GM12878 (cell line): ENCODE results near the gene MAB21L3. TPM values are rescaled to one million over a fixed set of nuclear protein-coding genes. Genes with fewer than 3 reads are reported as not detected.

Experiments used
- ATAC-seq: fragments of 200-7000 bp; cut with Tn5 transposase; 3 replicates; pipeline ENCODE4 v1.9.1; 2020; ENCODE audit warnings: mild to moderate bottlenecking, moderate library complexity
- BruUV-seq: library from RNA; stranded (reverse); fragments of 400-500 nt; replicated peaks from 2 replicates; lab custom pipeline; 2021; lab: Mats Ljungman, UMichigan
- CTCF ChIA-PET: fragments of 300-600 bp; sonication (Branson Sonifier 250); formaldehyde crosslinking; extraction: SDS; loops from one replicate; lab custom pipeline; 2021; ENCODE audit warnings: inconsistent platforms; lab: Yijun Ruan, JAX
- POLR2A ChIA-PET: fragments of 350-600 bp; formaldehyde crosslinking; extraction: SDS; loops from one replicate; lab custom pipeline; 2021; ENCODE audit warnings: inconsistent platforms; lab: Charles Lee
- RAD21 ChIA-PET: fragments of 300-600 bp; sonication (Branson Sonifier 250); formaldehyde crosslinking; loops from one replicate; lab custom pipeline; 2023; ENCODE audit warnings: antibody characterized with exemption; ENCODE audit not compliant: unreplicated experiment; lab: Charles Lee
- SMC1A ChIA-PET: fragments of 300-600 bp; sonication (Branson Sonifier 250); formaldehyde crosslinking; loops from one replicate; lab custom pipeline; 2023; ENCODE audit not compliant: unreplicated experiment, uncharacterized antibody; lab: Charles Lee
- DNase-seq: peaks from one replicate; pipeline ENCODE4 v3.0.0-alpha.2; 2011; ENCODE audit warnings: low read depth, low spot score
- FAIRE-seq: peaks from 3 replicates; lab custom pipeline; 2011; peaks lifted over from hg19 to GRCh38; lab: Jason Lieb, UNC
- H2AFZ ChIP-seq: 2 replicates; pipeline ENCODE4 v1.6.0; 2011; ENCODE audit warnings: low read depth, low read length, control low read depth; ENCODE audit not compliant: control insufficient read depth
- H3K27ac ChIP-seq: 2 replicates; pipeline ENCODE4 v1.5.1; 2011; ENCODE audit warnings: control low read depth; ENCODE audit not compliant: control insufficient read depth, insufficient read depth
- H3K27me3 ChIP-seq, 2 experiments: replicated peaks in 1 of 2; 2 replicates each; pipeline versions ENCODE4 v1.6.0 to v1.6.1; 2011; ENCODE audit warnings: low read length in 1 of 2; ENCODE audit not compliant: control insufficient read depth in 2 of 2, insufficient read depth in 2 of 2
- H3K36me3 ChIP-seq, 2 experiments: 2 replicates each; pipeline ENCODE4 v1.5.1; 2011; ENCODE audit warnings: low read length in 1 of 2; ENCODE audit not compliant: control insufficient read depth in 2 of 2, insufficient read depth in 2 of 2
- H3K4me1 ChIP-seq: 2 replicates; pipeline ENCODE4 v1.6.1; 2011; ENCODE audit warnings: mild to moderate bottlenecking, low read length, moderate library complexity, mixed read lengths; ENCODE audit not compliant: control insufficient read depth, insufficient read depth
- H3K4me2 ChIP-seq: 2 replicates; pipeline ENCODE4 v1.6.0; 2011; ENCODE audit warnings: control low read depth; ENCODE audit not compliant: control insufficient read depth, insufficient read depth
- H3K4me3 ChIP-seq: fragments of 200-600 bp; sonication (generic); 2 replicates; pipeline ENCODE4 v1.5.1; 2016
- H3K79me2 ChIP-seq: 2 replicates; pipeline ENCODE4 v1.6.0; 2011; ENCODE audit warnings: low read length; ENCODE audit not compliant: control insufficient read depth, insufficient read depth
- H3K9ac ChIP-seq: 2 replicates; pipeline ENCODE4 v1.8.0; 2011; ENCODE audit warnings: low read length, control low read depth, mixed read lengths; ENCODE audit not compliant: control insufficient read depth, insufficient read depth
- H3K9me3 ChIP-seq: replicated peaks from 3 replicates; pipeline ENCODE4 v1.5.1; 2011; ENCODE audit warnings: mild to moderate bottlenecking, low read length; ENCODE audit not compliant: control insufficient read depth, insufficient read depth
- H4K20me1 ChIP-seq: 2 replicates; pipeline ENCODE4 v1.6.0; 2011; ENCODE audit not compliant: control insufficient read depth, insufficient read depth
- BCL11A ChIP-seq: IDR thresholded peaks from 2 replicates; pipeline ENCODE4 v1.6.1; 2011; ENCODE audit warnings: low read depth, low read length
- CUX1 ChIP-seq: IDR thresholded peaks from 2 replicates; pipeline ENCODE4 v1.6.1; 2012; ENCODE audit warnings: improper control_type of control experiment, low read depth, low read length; ENCODE audit not compliant: insufficient replicate concordance
- FOXM1 ChIP-seq: IDR thresholded peaks from 2 replicates; pipeline ENCODE4 v1.6.1; 2012; ENCODE audit warnings: low read depth, mild to moderate bottlenecking, inconsistent platforms, low read length, moderate library complexity
- HCFC1 ChIP-seq: fragments of 150-350 bp; IDR thresholded peaks from 2 replicates; pipeline ENCODE4 v1.6.1; 2014; ENCODE audit warnings: low read length
- MYB ChIP-seq: fragments of 150-350 bp; IDR thresholded peaks from 2 replicates; pipeline ENCODE4 v1.6.1; 2014; ENCODE audit warnings: mild to moderate bottlenecking, low read depth, low read length, borderline replicate concordance
- POLR2A ChIP-seq: IDR thresholded peaks from 2 replicates; pipeline ENCODE4 v1.6.1; 2011; ENCODE audit warnings: low read depth, mild to moderate bottlenecking, low read length
- TCF12 ChIP-seq: IDR thresholded peaks from 2 replicates; pipeline ENCODE4 v1.6.1; 2011; ENCODE audit warnings: low read depth, mild to moderate bottlenecking, low read length
- ZNF217 ChIP-seq: fragments of 450-650 bp; IDR thresholded peaks from 2 replicates; pipeline ENCODE4 v1.6.1; 2017; ENCODE audit warnings: antibody characterized with exemption, mild to moderate bottlenecking
- WGBS: methylation state at CpG from one replicate; pipeline ENCODE4 v1.1.6; 2016; ENCODE audit warnings: low lambda C conversion rate; ENCODE audit not compliant: insufficient replicate concordance, insufficient coverage; ENCODE audit errors: missing lambda C conversion rate; 5-methylcytosine and 5-hydroxymethylcytosine counted together
- in situ Hi-C: fragments of 300-500 bp; cut with MboI; formaldehyde crosslinking; loops from 9 replicates; pipeline ENCODE4 v1.14.3; 2018; ENCODE audit warnings: mixed read lengths
- intact Hi-C: fragments of 100-400 bp; cut with micrococcal nuclease; formaldehyde crosslinking; loops from one replicate; pipeline ENCODE4 v1.14.2; 2022; ENCODE audit not compliant: unreplicated experiment
- polyA plus RNA-seq, 11 experiments: library from polyadenylated mRNA; depleted of rRNA in 4 of 11; unstranded in 6 of 11; stranded (reverse) in 5 of 11; fragments of >200 nt; fragmentation: Nextera tagmentation in 4 of 11; fragmentation: Illumina TruSeq in 1 of 11; extraction: Ambion mirVana in 4 of 11; extraction: Trizol in 1 of 11; gene quantifications; 1 replicate in 1 of 11; 2 replicates in 10 of 11; pipeline versions ENCODE4 v1.2.1 to v1.2.3, GENCODE V29; 2011 to 2016; ENCODE audit warnings: inconsistent platforms in 2 of 11, missing spikeins in 2 of 11, low read depth in 1 of 11
- total RNA-seq, 4 experiments: library from RNA; depleted of rRNA in 3 of 4; stranded (reverse); fragments of >200 nt in 3 of 4; fragmentation: Illumina TruSeq in 1 of 4; extraction: Trizol in 1 of 4; gene quantifications; 2 replicates each; pipeline versions ENCODE4 v1.2.1 to v1.2.3, GENCODE V29; 2013 to 2021
- TF ChIP-seq, protein P1 (sequence below): IDR thresholded peaks from 2 replicates; pipeline ENCODE4 v1.6.1; 2011; ENCODE audit warnings: low read depth, mild to moderate bottlenecking, low read length, moderate library complexity, borderline replicate concordance; ENCODE audit errors: extremely low read depth

MAB21L3 gene
- total and polyA plus RNA-seq, 10 of the 15 experiments (the other 5 are each of a cell fraction or from before 2014, with no cell fraction given): 0.18 to 18.6 (median 1.3) TPM

GRCh38 chr1:116159611-116160010 lies 48.4 kb downstream of the MAB21L3 start:
- H2AFZ ChIP-seq: no peak overlapping the region
- H3K36me3 ChIP-seq: no peaks in the 10 kb centered on the region
- POLR2A ChIA-PET: no interaction called here
- intact Hi-C loops (no loop called here), in situ Hi-C loops (no loop called here)
- no peaks in the 10 kb centered on the region for H3K79me2 ChIP-seq
- H3K4me3 ChIP-seq: no peak overlapping the region
- SMC1A ChIA-PET: interaction anchor here (0.9 to 2.0 kb wide), 3 partner anchors 20 to 326 kb away, joined by 3 to 8 read pairs (median 4); no protein-coding TSS in a partner anchor
- H3K27ac ChIP-seq: no peak overlapping the region
- BruUV-seq: no TSS peak
- H3K4me2 ChIP-seq: no peak overlapping the region
- H3K27me3 ChIP-seq: no peaks in the 10 kb centered on the region; a peak in 2 of 4 replicates
- no peak overlapping the region for H3K9ac ChIP-seq
- RAD21 ChIA-PET: interaction anchor here (0.8 kb wide), 1 partner anchor 326 kb away, joined by 4 read pairs; no protein-coding TSS in a partner anchor
- no peak for FAIRE-seq
- WGBS: 50% methylated on average over 1 of the region's 1 CpG
- H4K20me1 ChIP-seq: no peaks in the 10 kb centered on the region
- TF ChIP-seq HCFC1 (no peak), TCF12 (no peak), ZNF217 (no peak), POLR2A (no peak), CUX1 (no peak), BCL11A (no peak), MYB (no peak), FOXM1 (no peak)
- TF ChIP-seq, protein P1, sequence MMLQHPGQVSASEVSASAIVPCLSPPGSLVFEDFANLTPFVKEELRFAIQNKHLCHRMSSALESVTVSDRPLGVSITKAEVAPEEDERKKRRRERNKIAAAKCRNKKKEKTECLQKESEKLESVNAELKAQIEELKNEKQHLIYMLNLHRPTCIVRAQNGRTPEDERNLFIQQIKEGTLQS: no peak
- H3K4me1 ChIP-seq: no peaks in the 10 kb centered on the region
- H3K9me3 ChIP-seq: no peaks in the 10 kb centered on the region
- CTCF ChIA-PET: interaction anchor here (1.2 to 3.9 kb wide), 3 partner anchors 10 to 339 kb away, joined by 4 to 18 read pairs (median 6); no protein-coding TSS in a partner anchor
- no peak for DNase-seq
- ATAC-seq: no peak
